Activated CD4-positive, alpha-beta T cell treated with anti-CD3 and anti-CD28 coated beads, Interleukin-2, amount 10 ng/mL, durations not matched to agents 7 days and 5 days (primary cell): ENCODE results near the gene ANKRD22. TPM values are rescaled to one million over a fixed set of nuclear protein-coding genes. Genes with fewer than 3 reads are reported as not detected.
"Not testable (repeated sequence)": the region's sequence is repeated elsewhere in the genome, so short reads cannot be mapped to it uniquely, and the experiment has no call there.

Source experiments
- CTCF ChIA-PET: fragments of 350-600 bp; sonication (Branson Sonifier 250); formaldehyde crosslinking; loops from one replicate; lab custom pipeline; 2021; ENCODE audit warnings: antibody characterized with exemption; lab: Charles Lee
- POLR2A ChIA-PET: fragments of 350-600 bp; sonication (Branson Sonifier 250); formaldehyde crosslinking; loops from one replicate; lab custom pipeline; 2021; ENCODE audit warnings: antibody characterized with exemption; lab: Charles Lee
- DNase-seq: peaks from one replicate; pipeline ENCODE4 v3.0.0-alpha.2; 2020
- H3K27ac Mint-ChIP-seq: one replicate; pipeline ENCODE4 v1.8.0; 2021; ENCODE audit warnings: mild to moderate bottlenecking, moderate library complexity, mixed read lengths
- H3K27me3 Mint-ChIP-seq: one replicate; pipeline ENCODE4 v1.8.0; 2021; ENCODE audit warnings: mixed read lengths
- H3K36me3 Mint-ChIP-seq: one replicate; pipeline ENCODE4 v1.8.0; 2021; ENCODE audit warnings: low read depth, mixed read lengths
- H3K4me1 Mint-ChIP-seq: one replicate; pipeline ENCODE4 v1.8.0; 2021; ENCODE audit warnings: mixed read lengths
- H3K4me3 Mint-ChIP-seq: one replicate; pipeline ENCODE4 v1.8.0; 2021; ENCODE audit warnings: mild to moderate bottlenecking, moderate library complexity, mixed read lengths
- H3K9me3 Mint-ChIP-seq: one replicate; pipeline ENCODE4 v1.8.0; 2021; ENCODE audit warnings: mixed read lengths
- total RNA-seq, 2 experiments: library from RNA; stranded (reverse); gene quantifications; one replicate each; pipeline ENCODE4 v1.2.3, GENCODE V29; 2021

Gene ANKRD22
- total RNA-seq, 2 experiments from 2014 or later, result 0.17 to 0.48 TPM

GRCh38 chr10:88841316-88842111, 10.1 kb downstream of the ANKRD22 start:
- Mint-ChIP-seq H3K4me1 (peaks cover 7% of the 10 kb centered on the region), H3K27ac (no peak overlapping the region), H3K9me3 (peaks cover 3% of the 10 kb centered on the region), H3K27me3 (peaks cover 16% of the 10 kb centered on the region), H3K4me3 (no peak overlapping the region), H3K36me3 (peaks cover 4% of the 10 kb centered on the region)
- POLR2A ChIA-PET, result no interaction called here
- CTCF ChIA-PET, result interaction anchor here (1.2 kb wide), 1 partner anchor 12 kb away, joined by 3 read pairs; no protein-coding TSS in a partner anchor
- DNase-seq, result no peak

GRCh38 chr10:88840881-88841280, 10.8 kb downstream of the ANKRD22 start:
- no peak for DNase-seq
- CTCF ChIA-PET, result interaction anchor here (1.2 kb wide), 1 partner anchor 12 kb away, joined by 3 read pairs; no protein-coding TSS in a partner anchor
- Mint-ChIP-seq H3K9me3 (peaks cover 3% of the 10 kb centered on the region), H3K36me3 (peaks cover 4% of the 10 kb centered on the region), H3K27me3 (peaks cover 16% of the 10 kb centered on the region), H3K4me3 (no peak overlapping the region), H3K27ac (no peak overlapping the region), H3K4me1 (peaks cover 7% of the 10 kb centered on the region)
- POLR2A ChIA-PET, result no interaction called here

- H3K4me1 Mint-ChIP-seq, result peaks cover 7% of the 10 kb centered on the region
- ChIA-PET POLR2A (no interaction called here), CTCF (interaction anchor here (1.9 kb wide), 1 partner anchor 93 kb away, joined by 8 read pairs; no protein-coding TSS in a partner anchor)
- no peak overlapping the region for H3K4me3 Mint-ChIP-seq
- H3K27ac Mint-ChIP-seq, result no peak overlapping the region
- H3K27me3 Mint-ChIP-seq, result peaks cover 9% of the 10 kb centered on the region
- no peaks in the 10 kb centered on the region for H3K9me3 Mint-ChIP-seq
- no peak for DNase-seq
- H3K36me3 Mint-ChIP-seq, result peaks cover under 1% of the 10 kb centered on the region
Measured at GRCh38 chr10:88840104-88840503, 11.5 kb downstream of the ANKRD22 start.

GRCh38 chr10:88838766-88839350, 12.8 kb downstream of the ANKRD22 start:
- no peaks in the 10 kb centered on the region for H3K9me3 Mint-ChIP-seq
- POLR2A ChIA-PET, result no interaction called here
- DNase-seq, result no peak
- H3K27me3 Mint-ChIP-seq, result peaks cover 3% of the 10 kb centered on the region
- CTCF ChIA-PET, result interaction anchor here (1.9 kb wide), 1 partner anchor 94 kb away, joined by 8 read pairs; no protein-coding TSS in a partner anchor
- H3K4me1 Mint-ChIP-seq, result peaks cover 9% of the 10 kb centered on the region
- H3K4me3 Mint-ChIP-seq, result no peak overlapping the region
- H3K27ac Mint-ChIP-seq, result no peak overlapping the region
- H3K36me3 Mint-ChIP-seq, result no peaks in the 10 kb centered on the region

GRCh38 chr10:88837632-88838031, 14.0 kb downstream of the ANKRD22 start:
- H3K4me3 Mint-ChIP-seq, H3K27ac Mint-ChIP-seq, H3K36me3 Mint-ChIP-seq, DNase-seq, H3K27me3 Mint-ChIP-seq, POLR2A ChIA-PET, H3K9me3 Mint-ChIP-seq: not testable (repeated sequence)
- CTCF ChIA-PET, result interaction anchor here (1.8 to 4.3 kb wide), 5 partner anchors 8 to 109 kb away, joined by 5 to 57 read pairs (median 15); no protein-coding TSS in a partner anchor
- H3K4me1 Mint-ChIP-seq, result peaks cover 22% of the 10 kb centered on the region

- peaks cover 5% of the 10 kb centered on the region for H3K36me3 Mint-ChIP-seq
- H3K9me3 Mint-ChIP-seq, result peaks cover 7% of the 10 kb centered on the region
- ChIA-PET POLR2A (no interaction called here), CTCF (interaction anchor here (0.6 to 4.3 kb wide), 18 partner anchors 9 to 156 kb away, joined by 3 to 57 read pairs (median 4); partner anchors contain the start of gene STAMBPL1)
- no peak overlapping the region for H3K4me3 Mint-ChIP-seq
- no peak for DNase-seq
- H3K27ac Mint-ChIP-seq, result no peak overlapping the region
- no peaks in the 10 kb centered on the region for H3K27me3 Mint-ChIP-seq
- H3K4me1 Mint-ChIP-seq, result peaks cover 28% of the 10 kb centered on the region
Measured at GRCh38 chr10:88835910-88836221, 15.8 kb downstream of the ANKRD22 start.

GRCh38 chr10:88835096-88835909, 16.3 kb downstream of the ANKRD22 start:
- H3K27ac Mint-ChIP-seq, result no peak overlapping the region
- peaks cover 5% of the 10 kb centered on the region for H3K36me3 Mint-ChIP-seq
- H3K4me1 Mint-ChIP-seq, result peaks cover 32% of the 10 kb centered on the region
- POLR2A ChIA-PET, result interaction anchor here (0.6 kb wide), 1 partner anchor 43 kb away, joined by 3 read pairs; no protein-coding TSS in a partner anchor
- no peak overlapping the region for H3K4me3 Mint-ChIP-seq
- no peaks in the 10 kb centered on the region for H3K27me3 Mint-ChIP-seq
- CTCF ChIA-PET, result interaction anchor here (0.6 to 4.3 kb wide), 17 partner anchors 8 to 253 kb away, joined by 3 to 57 read pairs (median 4); no protein-coding TSS in a partner anchor
- DNase-seq, result peak; percentile 92
- H3K9me3 Mint-ChIP-seq, result peaks cover 7% of the 10 kb centered on the region

- H3K27ac Mint-ChIP-seq, result peak overlapping the region; percentile 72
- ChIA-PET POLR2A (interaction anchor here (0.6 kb wide), 1 partner anchor 43 kb away, joined by 3 read pairs; no protein-coding TSS in a partner anchor), CTCF (interaction anchor here (0.7 to 4.3 kb wide), 3 partner anchors 11 to 100 kb away, joined by 5 to 57 read pairs (median 17); no protein-coding TSS in a partner anchor)
- H3K9me3 Mint-ChIP-seq, result peaks cover 7% of the 10 kb centered on the region
- peak; percentile 21 for DNase-seq
- no peaks in the 10 kb centered on the region for H3K27me3 Mint-ChIP-seq
- peaks cover 5% of the 10 kb centered on the region for H3K36me3 Mint-ChIP-seq
- H3K4me1 Mint-ChIP-seq, result peaks cover 43% of the 10 kb centered on the region
- no peak overlapping the region for H3K4me3 Mint-ChIP-seq
Measured at GRCh38 chr10:88833723-88834122, 17.9 kb downstream of the ANKRD22 start.

- Mint-ChIP-seq H3K4me1 (peaks cover 49% of the 10 kb centered on the region), H3K4me3 (no peak overlapping the region)
Measured at GRCh38 chr10:88833156-88833555, 18.5 kb downstream of the ANKRD22 start.

GRCh38 chr10:88832376-88832775, 19.3 kb downstream of the ANKRD22 start:
- no peak overlapping the region for H3K4me3 Mint-ChIP-seq
- H3K27ac Mint-ChIP-seq, result no peak overlapping the region
- DNase-seq, result no peak
- peaks cover 12% of the 10 kb centered on the region for H3K36me3 Mint-ChIP-seq
- peaks cover 10% of the 10 kb centered on the region for H3K9me3 Mint-ChIP-seq
- ChIA-PET POLR2A (no interaction called here), CTCF (interaction anchor here (0.6 to 2.6 kb wide), 4 partner anchors 84 to 158 kb away, joined by 3 to 11 read pairs (median 3); partner anchors contain the start of gene FAS)
- no peaks in the 10 kb centered on the region for H3K27me3 Mint-ChIP-seq
- H3K4me1 Mint-ChIP-seq, result peaks cover 54% of the 10 kb centered on the region

More at GRCh38 chr10:88833156-88833555, 18.5 kb downstream of the ANKRD22 start:
- DNase-seq, result no peak
- Mint-ChIP-seq H3K36me3 (peaks cover 7% of the 10 kb centered on the region), H3K27me3 (no peaks in the 10 kb centered on the region), H3K27ac (peak overlapping the region; percentile 72), H3K9me3 (peaks cover 7% of the 10 kb centered on the region)
- POLR2A ChIA-PET, result no interaction called here
- CTCF ChIA-PET, result no interaction called here

GRCh38 chr10:88831709-88832108, 19.9 kb downstream of the ANKRD22 start:
- Mint-ChIP-seq H3K36me3 (peaks cover 15% of the 10 kb centered on the region), H3K4me1 (peaks cover 60% of the 10 kb centered on the region), H3K27ac (peak overlapping the region; percentile 7), H3K27me3 (no peaks in the 10 kb centered on the region), H3K4me3 (no peak overlapping the region), H3K9me3 (peaks cover 12% of the 10 kb centered on the region)
- ChIA-PET POLR2A (no interaction called here), CTCF (interaction anchor here (0.6 to 2.6 kb wide), 4 partner anchors 83 to 159 kb away, joined by 3 to 11 read pairs (median 3); partner anchors contain the start of gene FAS)
- peak; percentile 62 for DNase-seq
